A549 (cell line): ENCODE results near the gene KCNN1.

Source experiments
- BHLHE40 ChIP-seq: IDR thresholded peaks from 2 replicates; pipeline ENCODE4 v1.6.1; 2012; ENCODE audit warnings: low read depth, low read length, inconsistent platforms
- CEBPB ChIP-seq, 2 experiments: fragments of >200 bp in 1 of 2; sonication (Bioruptor Twin) in 1 of 2; formaldehyde crosslinking in 1 of 2; IDR thresholded peaks; 2 replicates each; pipeline ENCODE4 v1.6.1; 2012 to 2016
- CTCF ChIP-seq: fragments of >200 bp; sonication (Bioruptor Twin); formaldehyde crosslinking; IDR thresholded peaks from 3 replicates; pipeline ENCODE4 v1.5.1; 2016
- ELK1 ChIP-seq: fragments of 150-350 bp; IDR thresholded peaks from 2 replicates; pipeline ENCODE4 v1.6.1; 2014; ENCODE audit warnings: low read depth, mild to moderate bottlenecking, low read length
- HMGXB4 ChIP-seq: fragments of 250-450 bp; sonication (Bioruptor Pico); IDR thresholded peaks from 2 replicates; pipeline ENCODE4 v1.5.0; 2021; ENCODE audit warnings: mild to moderate bottlenecking, moderate library complexity, borderline replicate concordance
- MAX ChIP-seq: IDR thresholded peaks from 2 replicates; pipeline ENCODE4 v1.6.1; 2012
- NFE2L2 ChIP-seq: fragments of 150-350 bp; conservative IDR thresholded peaks from 2 replicates; pipeline ENCODE4 v1.6.1; 2014; ENCODE audit warnings: low read length
- POLR2A ChIP-seq: IDR thresholded peaks from 2 replicates; pipeline ENCODE4 v1.6.1; 2012; ENCODE audit warnings: mild to moderate bottlenecking, low read length
- REST ChIP-seq: fragments of 200-600 bp; sonication (generic); IDR thresholded peaks from 2 replicates; pipeline ENCODE4 v1.6.1; 2016; ENCODE audit warnings: antibody characterized with exemption, mild to moderate bottlenecking, moderate library complexity
- RNF2 ChIP-seq: fragments of 200-600 bp; sonication (generic); IDR thresholded peaks from 2 replicates; pipeline ENCODE4 v1.6.1; 2016; ENCODE audit warnings: low read depth, mild to moderate bottlenecking, antibody characterized with exemption, moderate library complexity, borderline replicate concordance
- SMC3 ChIP-seq: fragments of >200 bp; sonication (Bioruptor Twin); formaldehyde crosslinking; IDR thresholded peaks from 3 replicates; pipeline ENCODE4 v1.6.1; 2018; ENCODE audit warnings: inconsistent platforms

GRCh38 chr19:17998827-17999150, 31.9 kb downstream of the KCNN1 start:
- no peak for TF ChIP-seq CTCF
- TF ChIP-seq NFE2L2 = no peak
- no peak for TF ChIP-seq REST
- TF ChIP-seq POLR2A = no peak
- no peak for TF ChIP-seq MAX
- TF ChIP-seq BHLHE40 = no peak
- TF ChIP-seq HMGXB4 (CRISPR knock-in tag) = no peak
- no peak for TF ChIP-seq SMC3
- no peak for TF ChIP-seq RNF2
- no peak for TF ChIP-seq ELK1
- TF ChIP-seq CEBPB (IDR thresholded peaks at IDR 0.05) = no peak
